ENCODE results near the gene ARID1B. TPM values are rescaled to one million over a fixed set of nuclear protein-coding genes. Genes with fewer than 3 reads are reported as not detected.

Gene ARID1B
- total RNA-seq, 2 donors from 2014 or later, result 43.9 to 44.6 TPM

DNA sequence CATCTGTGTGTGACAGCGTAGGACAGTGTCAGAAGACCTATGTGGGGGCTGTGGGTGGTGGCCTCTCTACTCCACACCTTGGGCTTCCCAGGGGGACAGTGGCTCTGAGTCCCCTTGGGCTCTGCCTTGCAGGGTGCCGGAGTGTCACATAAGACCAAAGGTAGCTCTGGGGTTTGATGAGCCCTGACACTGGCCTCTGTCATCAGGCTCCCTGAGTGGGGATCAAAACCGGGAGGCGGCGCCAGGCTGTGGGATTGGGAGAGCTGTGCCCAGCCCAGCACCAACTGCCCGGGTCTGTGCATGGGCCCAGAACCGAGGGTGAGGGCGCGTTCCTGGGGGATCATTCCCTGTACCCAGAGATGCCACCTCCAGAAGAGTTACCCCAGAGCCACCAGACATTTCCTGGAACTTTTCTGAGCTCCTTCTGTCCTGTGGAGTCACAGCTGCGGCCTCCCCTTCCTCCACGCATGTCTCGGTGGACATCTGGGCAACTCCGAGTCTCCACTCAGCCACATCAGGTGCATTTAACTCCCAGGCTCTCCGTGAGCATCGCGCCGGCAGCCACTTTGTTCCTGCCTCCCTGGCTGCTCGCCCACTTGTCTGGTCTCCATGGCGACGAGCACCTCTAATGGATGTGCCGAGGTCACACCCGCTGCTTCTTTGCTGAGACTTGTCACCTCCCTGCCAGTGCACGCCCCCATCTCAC, 451.4 kb downstream of the ARID1B start:
- Histone ChIP-seq H3K9me3 (no peaks in the 10 kb centered on the region), H3K27me3 (no peaks in the 10 kb centered on the region), H3K27ac (no peak overlapping the region), H3K36me3 (no peaks in the 10 kb centered on the region), H3K4me3 (no peak overlapping the region), H3K4me1 (peaks cover 0 to 29% of the 10 kb centered on the region in 2 donors)
- peak; percentile 55 for DNase-seq (ENCODE audit: low spot score)
- TF ChIP-seq, protein P1, sequence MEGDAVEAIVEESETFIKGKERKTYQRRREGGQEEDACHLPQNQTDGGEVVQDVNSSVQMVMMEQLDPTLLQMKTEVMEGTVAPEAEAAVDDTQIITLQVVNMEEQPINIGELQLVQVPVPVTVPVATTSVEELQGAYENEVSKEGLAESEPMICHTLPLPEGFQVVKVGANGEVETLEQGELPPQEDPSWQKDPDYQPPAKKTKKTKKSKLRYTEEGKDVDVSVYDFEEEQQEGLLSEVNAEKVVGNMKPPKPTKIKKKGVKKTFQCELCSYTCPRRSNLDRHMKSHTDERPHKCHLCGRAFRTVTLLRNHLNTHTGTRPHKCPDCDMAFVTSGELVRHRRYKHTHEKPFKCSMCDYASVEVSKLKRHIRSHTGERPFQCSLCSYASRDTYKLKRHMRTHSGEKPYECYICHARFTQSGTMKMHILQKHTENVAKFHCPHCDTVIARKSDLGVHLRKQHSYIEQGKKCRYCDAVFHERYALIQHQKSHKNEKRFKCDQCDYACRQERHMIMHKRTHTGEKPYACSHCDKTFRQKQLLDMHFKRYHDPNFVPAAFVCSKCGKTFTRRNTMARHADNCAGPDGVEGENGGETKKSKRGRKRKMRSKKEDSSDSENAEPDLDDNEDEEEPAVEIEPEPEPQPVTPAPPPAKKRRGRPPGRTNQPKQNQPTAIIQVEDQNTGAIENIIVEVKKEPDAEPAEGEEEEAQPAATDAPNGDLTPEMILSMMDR (IDR thresholded peaks at IDR 0.05), result no peak

DNA sequence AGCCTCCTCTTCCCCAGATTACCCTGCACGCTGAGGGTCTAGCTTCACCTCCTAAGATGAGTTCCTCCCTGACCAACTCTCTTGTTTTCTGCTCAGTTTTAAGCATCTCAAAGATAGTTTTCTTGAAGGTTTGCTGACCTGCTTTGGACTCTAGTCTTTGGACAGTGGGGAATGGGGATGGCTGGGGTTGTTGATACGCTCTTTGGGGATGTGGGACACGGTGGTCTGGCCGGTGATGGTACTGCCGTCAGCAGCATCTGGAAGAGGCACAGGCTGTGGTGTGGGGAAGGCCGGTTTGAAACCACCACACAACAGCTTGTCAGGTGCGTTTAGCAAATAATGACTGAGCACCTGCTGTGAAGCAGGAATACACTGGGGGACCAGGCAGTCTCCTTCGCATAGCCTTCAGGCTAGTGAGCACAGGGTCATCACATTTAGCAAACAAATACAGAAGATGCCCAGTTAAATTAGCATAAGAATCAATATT, 452.0 kb downstream of the ARID1B start:
- H3K27ac ChIP-seq, result no peak overlapping the region
- peak; percentile 4 for DNase-seq (ENCODE audit: low spot score)

GRCh38 chr6:157229713-157230112, 452.5 kb downstream of the ARID1B start:
- peak; percentile 48 for DNase-seq (ENCODE audit: low spot score)
- Histone ChIP-seq H3K27me3 (no peaks in the 10 kb centered on the region), H3K9me3 (no peaks in the 10 kb centered on the region), H3K4me3 (no peak overlapping the region), H3K27ac (no peak overlapping the region), H3K36me3 (no peaks in the 10 kb centered on the region), H3K4me1 (peaks cover 0 to 29% of the 10 kb centered on the region in 2 donors)
- TF ChIP-seq, protein P1 (IDR thresholded peaks at IDR 0.05), result no peak

More for the DNA sequence above, 452.0 kb downstream of the ARID1B start:
- H3K27me3 ChIP-seq, result no peaks in the 10 kb centered on the region
- no peak overlapping the region for H3K4me3 ChIP-seq
- H3K9me3 ChIP-seq, result no peaks in the 10 kb centered on the region
- no peaks in the 10 kb centered on the region for H3K36me3 ChIP-seq
- H3K4me1 ChIP-seq, result peaks cover 0 to 29% of the 10 kb centered on the region in 2 donors
- TF ChIP-seq, protein P1 (IDR thresholded peaks at IDR 0.05), result no peak

GRCh38 chr6:157230910-157231309, 453.7 kb downstream of the ARID1B start:
- H3K4me1 ChIP-seq, result peaks cover 0 to 29% of the 10 kb centered on the region in 2 donors
- DNase-seq (ENCODE audit: low spot score), result no peak
- TF ChIP-seq, protein P1 (IDR thresholded peaks at IDR 0.05), result no peak
- H3K4me3 ChIP-seq, result no peak overlapping the region
- H3K9me3 ChIP-seq, result no peaks in the 10 kb centered on the region
- H3K27ac ChIP-seq, result no peak overlapping the region
- H3K27me3 ChIP-seq, result no peaks in the 10 kb centered on the region
- H3K36me3 ChIP-seq, result no peaks in the 10 kb centered on the region

DNA sequence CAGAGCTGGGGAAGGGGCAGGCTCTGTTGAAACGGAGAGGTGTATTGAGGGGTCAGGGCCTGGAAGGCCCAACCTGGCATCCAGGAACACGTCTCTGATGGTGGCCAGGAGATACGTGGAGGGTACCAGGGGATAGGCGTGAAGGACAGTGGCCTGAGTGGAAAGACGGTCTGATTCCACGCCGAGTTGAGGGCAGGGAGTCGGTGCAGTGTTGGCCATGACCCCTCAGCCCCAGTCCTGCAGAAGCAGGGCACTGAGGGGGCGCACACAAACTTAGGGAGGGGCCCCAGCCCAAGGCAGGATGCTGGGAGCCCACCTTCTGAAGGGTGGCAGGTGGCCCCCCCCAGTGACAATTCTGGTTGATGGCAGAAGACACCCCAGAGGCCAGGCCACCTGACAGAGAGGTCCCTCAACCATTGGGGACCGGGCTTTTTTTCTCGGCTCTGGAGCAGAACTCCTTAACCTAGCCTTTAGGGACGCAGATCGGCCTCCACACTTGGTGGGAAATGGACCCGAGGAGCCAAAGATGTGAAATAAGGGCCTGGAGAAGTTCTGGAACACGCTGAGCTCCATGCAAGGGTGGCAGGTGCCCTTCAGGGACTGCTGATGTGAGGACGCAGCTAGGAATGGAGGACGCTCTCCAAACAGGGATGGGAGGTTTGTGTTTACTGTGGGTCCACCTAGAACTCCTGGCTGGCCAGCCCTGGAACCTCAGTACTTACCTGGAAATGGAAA, 455.1 kb downstream of the ARID1B start:
- H3K9me3 ChIP-seq, result no peaks in the 10 kb centered on the region
- H3K27me3 ChIP-seq, result no peaks in the 10 kb centered on the region
- H3K4me1 ChIP-seq, result peaks cover 0 to 27% of the 10 kb centered on the region in 2 donors
- TF ChIP-seq, protein P1 (IDR thresholded peaks at IDR 0.05), result no peak
- DNase-seq (ENCODE audit: low spot score), result peak; percentile 50
- H3K36me3 ChIP-seq, result no peaks in the 10 kb centered on the region
- H3K4me3 ChIP-seq, result no peak overlapping the region
- H3K27ac ChIP-seq, result no peak overlapping the region
